ENCODE measurements around the gene HOGA1.
A peak's percentile ranks its signal among the peaks of the same experiment; 100 is the strongest.
"Not testable (repeated sequence)": the region's sequence is repeated elsewhere in the genome, so short reads cannot be mapped to it uniquely, and the experiment has no call there.

Gene HOGA1

DNA sequence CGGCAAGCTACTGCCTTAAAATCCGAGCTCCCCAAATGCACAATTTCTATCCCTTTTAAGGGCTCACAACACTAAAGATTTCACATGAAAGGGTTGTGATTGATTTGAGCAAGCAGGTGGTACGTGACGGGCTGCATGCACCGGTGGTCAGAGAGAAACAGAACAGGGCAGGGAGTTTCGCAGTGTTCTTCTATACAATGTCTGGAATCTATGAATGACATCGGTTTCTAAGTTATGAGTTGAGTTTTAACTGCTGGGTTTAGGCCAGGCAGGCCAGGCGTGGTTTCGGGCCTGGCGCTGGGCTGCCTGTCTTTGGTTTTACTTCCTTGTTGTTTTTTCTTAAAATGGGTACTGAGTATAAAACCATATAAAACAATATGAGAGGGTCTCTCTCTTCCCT lies 28.6 kb upstream of the HOGA1 start:
- DNase-seq: not testable (repeated sequence)

DNA sequence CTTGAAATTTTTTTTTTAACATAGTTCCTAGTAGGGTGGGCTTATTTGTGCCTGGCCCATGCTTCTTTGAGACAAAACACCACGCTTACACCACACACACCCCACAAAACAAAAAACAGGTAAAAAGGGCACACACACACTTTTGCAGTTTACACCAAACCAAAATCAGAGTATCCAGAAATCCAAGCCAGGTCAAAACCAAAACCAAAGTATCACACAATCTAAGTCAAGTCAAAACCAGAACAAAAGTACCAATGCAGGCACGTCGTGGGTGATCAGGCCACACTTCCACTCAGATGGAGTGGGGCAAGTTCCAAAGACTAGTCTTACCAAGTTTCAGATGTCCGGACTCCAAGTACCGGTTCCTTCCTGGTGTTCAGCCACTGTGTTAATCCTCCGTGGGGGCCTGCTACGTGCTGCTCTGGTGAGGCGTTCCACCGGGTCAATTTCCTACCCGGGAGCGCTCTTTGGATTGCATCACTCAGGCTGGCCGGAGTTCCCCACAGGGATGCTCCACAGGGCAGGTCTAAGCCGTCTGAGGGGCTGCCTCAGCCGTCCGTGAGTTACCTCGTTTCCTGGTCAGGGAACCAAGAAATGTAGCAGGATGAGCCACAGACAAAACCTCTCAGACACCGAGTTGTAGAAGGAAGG lies 23.3 kb upstream of the HOGA1 start:
- not testable (repeated sequence) for DNase-seq

DNA sequence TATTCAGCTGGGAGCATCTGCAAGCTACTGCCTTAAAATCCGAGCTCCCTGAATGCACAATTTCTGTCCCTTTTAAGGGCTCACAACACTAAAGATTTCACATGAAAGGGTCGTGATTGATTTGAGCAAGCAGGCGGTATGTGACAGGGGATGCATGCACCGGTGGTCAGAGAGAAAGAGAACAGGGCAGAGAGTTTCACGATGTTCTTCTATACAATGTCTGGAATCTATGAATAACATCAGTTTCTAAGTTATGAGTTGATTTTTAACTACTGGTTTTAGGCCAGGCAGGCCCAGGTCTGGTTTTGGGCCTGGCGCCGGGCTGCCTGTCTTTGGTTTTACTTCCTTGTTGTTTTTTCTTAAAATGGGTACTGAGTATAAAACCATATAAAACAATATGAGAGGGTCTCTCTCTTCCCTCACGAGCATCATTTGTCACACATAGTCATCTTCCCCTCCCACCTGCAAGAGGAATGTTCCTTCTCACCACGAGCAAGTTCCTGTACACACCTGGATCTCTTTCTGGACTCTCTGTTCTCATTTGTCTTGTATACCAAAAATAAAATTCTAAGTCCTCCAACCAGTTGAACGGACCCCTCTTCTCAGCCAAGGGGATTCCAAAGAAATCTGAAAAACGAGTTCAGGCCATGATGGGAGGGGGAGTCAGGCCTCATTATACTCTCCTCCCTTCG lies 22.7 kb upstream of the HOGA1 start:
- not testable (repeated sequence) for DNase-seq

GRCh38 chr10:97562329-97562728 lies 21.9 kb upstream of the HOGA1 start:
- DNase-seq: not testable (repeated sequence)

DNA sequence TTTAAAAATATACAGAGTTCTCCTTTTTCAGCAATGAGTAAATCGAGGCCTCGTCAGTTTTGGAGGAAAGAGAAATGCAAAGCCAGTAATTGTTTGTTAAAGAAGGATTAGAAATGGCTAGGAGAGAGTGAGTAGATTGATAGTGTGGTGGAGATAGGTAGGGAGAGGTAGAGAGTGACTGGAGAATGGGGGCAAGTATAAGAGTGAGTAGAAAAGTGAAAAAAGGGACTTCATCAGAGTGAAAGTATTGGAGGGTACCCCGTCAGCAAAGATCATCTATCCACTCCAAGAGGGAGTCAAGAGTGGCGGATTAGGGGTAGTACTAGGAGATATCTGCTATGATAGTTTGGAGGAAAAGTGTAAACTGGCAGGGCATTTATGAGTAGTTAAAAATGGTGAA lies 20.9 kb upstream of the HOGA1 start:
- no peak for DNase-seq

- no peak for DNase-seq
Observed at GRCh38 chr10:97564776-97565175, 19.4 kb upstream of the HOGA1 start.

- no peak for DNase-seq
Observed at GRCh38 chr10:97566336-97566996, 17.7 kb upstream of the HOGA1 start.

- no peak for DNase-seq
Observed at GRCh38 chr10:97567891-97568290, 16.3 kb upstream of the HOGA1 start.

GRCh38 chr10:97570146-97570788 lies 13.9 kb upstream of the HOGA1 start:
- no peak for DNase-seq

GRCh38 chr10:97570789-97571471 lies 13.3 kb upstream of the HOGA1 start:
- no peak for DNase-seq

DNA sequence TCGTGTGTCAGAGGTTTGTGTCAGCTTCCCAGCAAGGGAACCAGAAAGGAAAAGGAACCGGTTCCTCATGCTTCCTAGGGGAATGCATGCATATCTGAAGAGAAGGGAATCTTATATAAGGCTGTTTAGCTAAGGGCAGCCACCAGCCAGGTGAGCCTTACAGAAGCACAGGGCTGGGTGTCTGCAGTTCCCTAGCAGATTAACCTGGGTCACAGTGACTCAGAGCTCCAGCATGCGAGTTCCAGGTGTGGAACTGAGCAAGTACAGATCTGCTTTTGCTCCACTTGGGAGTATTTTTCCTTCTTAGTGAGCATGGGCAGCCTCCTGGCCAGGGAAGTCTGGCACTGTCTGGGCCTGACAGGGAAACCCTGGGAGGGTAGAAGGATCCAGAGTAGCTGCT lies 12.6 kb upstream of the HOGA1 start:
- DNase-seq: no peak

DNA sequence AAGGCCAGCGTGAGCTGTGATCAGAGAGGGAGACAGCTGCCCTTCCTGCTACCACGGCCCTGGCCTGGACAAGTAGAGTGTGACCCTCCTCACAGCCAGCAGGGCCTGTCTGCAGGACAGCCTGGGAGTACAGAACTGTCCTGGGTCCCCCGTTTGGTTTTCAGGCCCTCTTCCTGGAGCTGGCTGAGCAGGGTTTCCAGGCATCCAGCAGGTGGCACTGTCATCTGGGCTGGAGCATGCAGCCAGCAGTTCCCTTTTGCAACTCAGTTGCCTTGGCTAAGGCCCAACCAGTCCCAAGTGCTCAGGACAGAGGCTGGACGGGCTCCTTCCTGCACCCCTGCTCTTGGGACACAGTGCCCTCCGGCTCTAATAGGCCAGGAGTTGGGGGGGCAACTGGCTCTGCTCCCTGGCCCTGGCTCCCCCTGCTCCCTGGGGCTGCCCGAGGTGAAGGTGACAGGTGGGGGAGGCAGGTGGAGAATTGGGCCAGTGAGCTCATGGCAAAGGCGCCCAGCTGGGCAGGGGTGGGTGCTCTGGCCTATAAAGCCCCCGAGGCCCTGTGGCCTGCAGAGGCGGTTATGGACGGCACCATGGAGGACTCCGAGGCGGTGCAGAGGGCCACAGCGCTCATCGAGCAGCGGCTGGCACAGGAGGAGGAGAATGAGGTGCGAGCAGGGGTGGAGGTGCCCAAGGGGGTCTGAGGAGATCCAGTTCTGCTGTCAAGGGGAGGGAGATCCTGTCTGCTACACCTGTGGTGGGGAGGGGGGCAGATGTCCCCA lies 11.8 kb upstream of the HOGA1 start, which contains the start of gene ANKRD2:
TSS of gene ANKRD2 (plus strand) at position 566 of the 776 bp plus-strand sequence. CDS start at position 576, 10 bp downstream.
- DNase-seq: peak in 3 of 4 experiments; percentile 13 to 27 (median 16)

DNA sequence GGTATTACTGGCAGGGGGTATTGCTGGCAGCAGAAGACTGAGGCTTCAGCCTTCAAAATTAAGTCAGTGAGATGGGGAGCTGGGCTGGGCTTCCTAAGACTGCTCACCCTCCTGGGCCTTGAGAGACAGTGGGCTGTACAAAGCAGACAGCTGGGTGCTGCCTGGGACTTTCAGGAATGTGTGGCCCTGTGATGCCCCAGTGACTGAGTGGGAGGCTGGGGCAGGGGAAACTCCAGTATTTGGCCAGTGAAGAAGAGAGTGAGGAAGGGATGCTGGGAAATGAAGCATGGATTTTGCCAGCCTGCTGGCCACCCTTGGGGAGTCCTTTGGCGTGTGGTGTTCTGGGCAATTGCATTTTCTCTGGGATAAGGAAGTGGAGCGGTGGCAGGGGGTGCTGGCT lies 11.2 kb upstream of the HOGA1 start:
- DNase-seq: no peak

DNA sequence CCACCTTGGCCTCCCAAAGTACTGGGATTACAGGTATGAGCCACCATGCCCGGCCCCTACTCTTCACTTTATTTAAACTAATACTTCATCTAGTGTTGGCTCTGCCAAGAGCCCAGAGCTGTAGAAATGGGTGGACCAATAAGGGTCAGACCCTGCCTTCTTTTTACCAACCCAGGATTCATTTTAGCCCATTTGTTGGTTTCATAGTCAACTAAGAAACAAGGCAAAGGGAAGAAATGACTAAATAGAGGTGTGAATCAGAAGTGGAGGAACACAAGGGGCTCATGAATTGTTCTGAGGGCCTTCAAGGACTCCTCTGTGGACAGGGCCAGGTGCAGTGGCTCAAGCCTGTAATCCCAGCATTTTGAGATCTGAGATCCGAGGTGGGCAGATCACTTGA lies 10.5 kb upstream of the HOGA1 start:
- no peak for DNase-seq

DNA sequence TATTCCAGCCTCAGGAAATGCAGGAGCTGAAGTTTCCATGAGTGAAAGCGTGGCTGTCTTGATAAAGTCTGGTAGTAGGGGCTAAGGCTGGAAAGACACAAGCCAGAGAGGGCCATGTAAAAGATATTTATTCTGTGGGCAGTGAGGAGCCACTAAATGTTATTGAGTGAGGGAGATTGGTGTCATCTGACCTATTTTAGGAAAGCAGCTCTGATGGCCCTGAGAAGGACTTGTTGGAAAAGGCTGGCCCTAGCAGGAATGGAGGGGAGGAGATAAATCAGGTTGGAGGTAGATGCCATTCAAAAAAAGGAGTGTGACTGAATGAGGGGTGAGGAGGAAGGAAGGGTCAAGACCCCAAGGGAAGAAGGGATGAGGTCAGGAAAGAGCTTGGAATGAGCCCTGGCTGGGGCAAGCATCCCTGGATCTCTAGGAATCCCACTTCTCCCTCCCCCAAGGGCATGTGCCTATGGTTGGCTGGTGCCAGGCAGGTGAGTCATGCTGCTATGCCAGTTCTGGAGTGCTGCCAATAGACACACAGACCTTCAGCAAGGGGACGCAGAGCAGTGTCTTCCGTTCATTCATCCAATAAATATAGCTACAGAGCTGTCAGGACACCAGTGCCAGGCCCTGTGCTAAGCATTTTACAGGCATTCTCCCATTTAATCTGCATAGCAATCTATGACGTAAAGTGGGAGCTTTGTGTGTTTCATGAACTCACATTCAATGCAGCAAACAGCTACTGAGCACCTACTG lies 9.6 kb upstream of the HOGA1 start:
- DNase-seq: no peak

DNA sequence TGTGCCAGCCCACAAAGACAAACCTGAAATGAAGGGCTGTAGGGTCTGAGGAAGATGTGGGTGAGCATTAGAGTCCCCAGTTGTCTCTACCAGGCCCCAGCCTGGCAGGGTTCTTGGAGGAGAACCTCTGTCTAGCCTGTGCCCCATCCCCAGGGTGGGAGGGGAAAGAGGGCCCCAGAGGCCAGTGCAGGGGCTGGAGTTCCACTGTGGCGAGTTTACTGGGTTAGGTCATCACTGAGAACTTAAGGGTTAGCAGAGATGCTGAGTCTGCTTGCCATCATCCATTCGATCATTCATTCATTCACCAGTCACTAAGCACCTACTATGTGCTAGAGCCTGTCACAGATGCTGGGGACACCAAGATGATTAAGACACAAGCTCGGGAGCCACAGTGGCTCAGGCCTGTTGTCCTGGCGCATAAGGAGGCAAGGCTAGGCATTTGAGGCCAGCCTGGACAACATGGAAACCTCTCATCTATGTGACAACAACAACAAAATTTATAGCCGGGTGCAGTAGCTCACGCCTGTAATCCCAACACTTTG lies 9.0 kb upstream of the HOGA1 start:
- no peak for DNase-seq

GRCh38 chr10:97576487-97576886 lies 7.7 kb upstream of the HOGA1 start:
- not testable (repeated sequence) for DNase-seq

GRCh38 chr10:97577701-97578100 lies 6.5 kb upstream of the HOGA1 start:
- no peak for DNase-seq

- no peak for DNase-seq
Observed at GRCh38 chr10:97578171-97578844, 5.9 kb upstream of the HOGA1 start.
